Subcutaneous abdominal adipose tissue (tissue), 5 donors: Measurements from ENCODE around the gene FZR1.

Experiments used
- H3K27ac ChIP-seq: one replicate; pipeline ENCODE4 v1.7.0; 2013; ENCODE audit warnings: low read depth, mild to moderate bottlenecking, inconsistent platforms, low read length, moderate library complexity
- H3K27me3 ChIP-seq, 5 donors: one replicate each; pipeline ENCODE4 v1.7.0; 2013; ENCODE audit warnings: low read length in 5 of 5, inconsistent platforms in 1 of 5; ENCODE audit not compliant: control insufficient read depth in 5 of 5, insufficient read depth in 4 of 5
- H3K36me3 ChIP-seq, 5 donors: one replicate each; pipeline ENCODE4 v1.7.0; 2013; ENCODE audit warnings: low read length in 5 of 5; ENCODE audit not compliant: control insufficient read depth in 5 of 5, insufficient read depth in 5 of 5
- H3K4me1 ChIP-seq, 5 donors: one replicate each; pipeline ENCODE4 v1.7.0; 2013; ENCODE audit warnings: low read length in 5 of 5, mild to moderate bottlenecking in 3 of 5, moderate library complexity in 1 of 5; ENCODE audit not compliant: control insufficient read depth in 5 of 5, insufficient read depth in 5 of 5
- H3K4me3 ChIP-seq, 5 donors: one replicate each; pipeline ENCODE4 v1.7.0; 2013; ENCODE audit warnings: low read length in 5 of 5, low read depth in 1 of 5
- H3K9ac ChIP-seq, 5 donors: one replicate each; pipeline ENCODE4 v1.7.0; 2013; ENCODE audit warnings: low read length in 5 of 5, mild to moderate bottlenecking in 4 of 5, moderate library complexity in 3 of 5
- H3K9me3 ChIP-seq, 5 donors: one replicate each; pipeline ENCODE4 v1.7.0; 2013; ENCODE audit warnings: low read length in 5 of 5; ENCODE audit not compliant: control insufficient read depth in 5 of 5
- donor health status: healthy.
- donor health status: healthy.
- donor health status: healthy.
- donor health status: healthy.
- donor health status: healthy.

The FZR1 gene

GRCh38 chr19:3521104-3521445 lies 15.0 kb downstream of the FZR1 start:
- Histone ChIP-seq H3K9me3 (no peaks in the 10 kb centered on the region), H3K27me3 (no peaks in the 10 kb centered on the region), H3K27ac (no peak overlapping the region), H3K4me1 (peaks cover 0 to under 1% (median 0%) of the 10 kb centered on the region in 5 donors), H3K9ac (no peak overlapping the region), H3K36me3 (peaks cover 0 to 65% (median 44%) of the 10 kb centered on the region in 5 donors), H3K4me3 (no peak overlapping the region)

GRCh38 chr19:3522421-3523360 lies 16.6 kb downstream of the FZR1 start:
- Histone ChIP-seq H3K9me3 (no peaks in the 10 kb centered on the region), H3K4me3 (no peak overlapping the region), H3K27me3 (no peaks in the 10 kb centered on the region), H3K9ac (no peak overlapping the region), H3K36me3 (peaks cover 0 to 77% (median 60%) of the 10 kb centered on the region in 5 donors), H3K27ac (no peak overlapping the region), H3K4me1 (no peaks in the 10 kb centered on the region)

GRCh38 chr19:3523361-3524077 lies 17.4 kb downstream of the FZR1 start:
- Histone ChIP-seq H3K27ac (no peak overlapping the region), H3K9me3 (no peaks in the 10 kb centered on the region), H3K36me3 (peaks cover 0 to 83% (median 63%) of the 10 kb centered on the region in 5 donors), H3K4me3 (no peak overlapping the region), H3K9ac (no peak overlapping the region), H3K4me1 (no peaks in the 10 kb centered on the region), H3K27me3 (no peaks in the 10 kb centered on the region)

- Histone ChIP-seq H3K9me3 (no peaks in the 10 kb centered on the region), H3K27ac (no peak overlapping the region), H3K9ac (no peak overlapping the region), H3K27me3 (no peaks in the 10 kb centered on the region), H3K4me1 (no peaks in the 10 kb centered on the region), H3K36me3 (peaks cover 0 to 79% (median 58%) of the 10 kb centered on the region in 5 donors), H3K4me3 (no peak overlapping the region)
These were observed 18.1 kb downstream of the FZR1 start for GRCh38 chr19:3524078-3524842.

GRCh38 chr19:3524904-3525451 lies 18.9 kb downstream of the FZR1 start:
- H3K27me3 ChIP-seq: no peaks in the 10 kb centered on the region
- H3K27ac ChIP-seq: no peak overlapping the region
- H3K4me1 ChIP-seq: no peaks in the 10 kb centered on the region
- no peak overlapping the region for H3K9ac ChIP-seq
- H3K4me3 ChIP-seq: no peak overlapping the region
- no peaks in the 10 kb centered on the region for H3K9me3 ChIP-seq
- H3K36me3 ChIP-seq: peaks cover 0 to 73% (median 51%) of the 10 kb centered on the region in 5 donors

GRCh38 chr19:3526507-3527237 lies 20.6 kb downstream of the FZR1 start:
- Histone ChIP-seq H3K27ac (no peak overlapping the region), H3K4me1 (no peaks in the 10 kb centered on the region), H3K9me3 (no peaks in the 10 kb centered on the region), H3K4me3 (no peak overlapping the region), H3K27me3 (no peaks in the 10 kb centered on the region), H3K9ac (no peak overlapping the region), H3K36me3 (peaks cover 0 to 79% (median 66%) of the 10 kb centered on the region in 5 donors)

- Histone ChIP-seq H3K36me3 (peaks cover 0 to 80% (median 71%) of the 10 kb centered on the region in 5 donors), H3K27ac (no peak overlapping the region), H3K9me3 (no peaks in the 10 kb centered on the region), H3K27me3 (no peaks in the 10 kb centered on the region), H3K9ac (no peak overlapping the region), H3K4me1 (no peaks in the 10 kb centered on the region), H3K4me3 (no peak overlapping the region)
These were observed 21.3 kb downstream of the FZR1 start for GRCh38 chr19:3527238-3527910.

GRCh38 chr19:3528080-3528479 lies 22.0 kb downstream of the FZR1 start:
- peaks cover 0 to 80% (median 77%) of the 10 kb centered on the region in 5 donors for H3K36me3 ChIP-seq
- H3K4me3 ChIP-seq: no peak overlapping the region
- H3K4me1 ChIP-seq: no peaks in the 10 kb centered on the region
- H3K27ac ChIP-seq: no peak overlapping the region
- H3K9ac ChIP-seq: no peak overlapping the region
- H3K27me3 ChIP-seq: no peaks in the 10 kb centered on the region
- H3K9me3 ChIP-seq: no peaks in the 10 kb centered on the region
